NCI-H2196 treated with DMSO at 0.1 percent for 48 hours (cell line): ENCODE results near the gene SULF2.
"Not testable (repeated sequence)": the region's sequence is repeated elsewhere in the genome, so short reads cannot be mapped to it uniquely, and the experiment has no call there.

Experiments
- DNase-seq: peaks from one replicate; lab custom pipeline; 2025; ENCODE audit not compliant: unreplicated experiment; lab: John Stamatoyannopoulos, UW

Gene SULF2

GRCh38 chr20:47805951-47806350 is 20.7 kb upstream of the SULF2 start:
- no peak for DNase-seq

GRCh38 chr20:47804972-47805371 is 19.7 kb upstream of the SULF2 start:
- not testable (repeated sequence) for DNase-seq

- DNase-seq, result not testable (repeated sequence)
Measured at GRCh38 chr20:47804224-47804825, 19.0 kb upstream of the SULF2 start.

GRCh38 chr20:47802975-47803374 is 17.7 kb upstream of the SULF2 start:
- no peak for DNase-seq

- no peak for DNase-seq
Measured at GRCh38 chr20:47802226-47802920, 17.1 kb upstream of the SULF2 start.

GRCh38 chr20:47801759-47802158 is 16.5 kb upstream of the SULF2 start:
- no peak for DNase-seq

GRCh38 chr20:47801079-47801478 is 15.8 kb upstream of the SULF2 start:
- DNase-seq, result no peak

GRCh38 chr20:47800623-47801022 is 15.3 kb upstream of the SULF2 start:
- no peak for DNase-seq

- DNase-seq, result no peak
Measured at GRCh38 chr20:47799116-47799715, 13.9 kb upstream of the SULF2 start.

- DNase-seq, result no peak
Measured at GRCh38 chr20:47796971-47797370, 11.7 kb upstream of the SULF2 start.

GRCh38 chr20:47795214-47795907 is 10.1 kb upstream of the SULF2 start:
- no peak for DNase-seq

- DNase-seq, result not testable (repeated sequence)
Measured at GRCh38 chr20:47794264-47794663, 9.0 kb upstream of the SULF2 start.

- DNase-seq, result no peak
Measured at GRCh38 chr20:47792021-47792618, 6.8 kb upstream of the SULF2 start.

GRCh38 chr20:47791084-47791599 is 5.9 kb upstream of the SULF2 start:
- DNase-seq, result no peak

GRCh38 chr20:47790580-47790965 is 5.3 kb upstream of the SULF2 start:
- DNase-seq, result no peak

GRCh38 chr20:47789764-47790579 is 4.7 kb upstream of the SULF2 start:
- DNase-seq, result no peak

GRCh38 chr20:47789081-47789763 is 3.9 kb upstream of the SULF2 start:
- DNase-seq, result no peak

- DNase-seq, result no peak
Measured at GRCh38 chr20:47788741-47789080, 3.4 kb upstream of the SULF2 start.

GRCh38 chr20:47786765-47787107 is 1.5 kb upstream of the SULF2 start:
- DNase-seq, result no peak
